ENCODE results near the gene CBFA2T3.

The CBFA2T3 gene

DNA sequence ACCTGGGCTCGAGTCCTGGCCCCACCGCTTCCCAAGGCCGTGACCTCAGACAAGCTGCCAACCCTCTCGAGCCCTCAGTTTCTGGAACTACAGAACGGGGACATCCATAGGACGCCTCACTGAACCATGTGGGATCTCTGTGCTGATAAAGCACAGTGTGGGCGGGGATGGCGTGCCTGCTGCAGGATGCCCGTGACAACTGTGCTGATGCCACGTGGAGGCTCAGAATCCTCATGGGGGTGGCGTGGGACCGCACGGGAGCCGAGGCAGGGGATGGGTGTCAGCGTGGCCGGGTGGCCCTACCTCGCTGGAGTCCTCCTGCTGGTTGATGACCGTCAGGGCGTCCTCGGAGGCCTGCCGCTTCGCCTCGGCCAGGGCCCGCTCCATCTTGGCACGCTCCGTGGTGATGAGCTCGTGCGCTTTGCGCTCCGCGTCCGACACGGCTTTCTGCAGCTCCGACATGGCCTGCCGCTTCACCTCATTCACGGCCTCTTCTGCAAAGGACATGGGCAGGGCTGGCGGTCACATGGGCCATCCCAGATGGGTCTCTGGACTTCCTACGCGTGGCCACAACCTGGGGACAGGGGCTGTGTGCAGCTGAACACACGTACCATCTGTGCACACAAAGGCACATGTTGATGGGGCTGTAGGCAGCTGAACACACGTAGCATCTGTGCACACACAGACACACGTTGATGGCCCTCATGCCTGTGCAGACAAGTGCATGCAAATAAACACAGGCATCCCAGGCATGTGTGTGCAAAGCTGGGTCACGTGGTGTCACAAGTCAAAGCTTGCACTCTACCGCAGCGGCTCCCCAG is 97.8 kb downstream of the CBFA2T3 start:
- Histone ChIP-seq H3K27me3 (ENCODE audit: insufficient read depth, poor library complexity, severe bottlenecking) (no peaks in the 10 kb centered on the region), H3K27ac (replicated peaks) (no peak overlapping the region), H3K4me3 (replicated peaks; ENCODE audit: insufficient read depth, low read length) (no peak overlapping the region)
- DNase-seq (ENCODE audit: low read depth in 1 of 2, low spot score in 1 of 2), result no peak
- TF ChIP-seq, protein P1, sequence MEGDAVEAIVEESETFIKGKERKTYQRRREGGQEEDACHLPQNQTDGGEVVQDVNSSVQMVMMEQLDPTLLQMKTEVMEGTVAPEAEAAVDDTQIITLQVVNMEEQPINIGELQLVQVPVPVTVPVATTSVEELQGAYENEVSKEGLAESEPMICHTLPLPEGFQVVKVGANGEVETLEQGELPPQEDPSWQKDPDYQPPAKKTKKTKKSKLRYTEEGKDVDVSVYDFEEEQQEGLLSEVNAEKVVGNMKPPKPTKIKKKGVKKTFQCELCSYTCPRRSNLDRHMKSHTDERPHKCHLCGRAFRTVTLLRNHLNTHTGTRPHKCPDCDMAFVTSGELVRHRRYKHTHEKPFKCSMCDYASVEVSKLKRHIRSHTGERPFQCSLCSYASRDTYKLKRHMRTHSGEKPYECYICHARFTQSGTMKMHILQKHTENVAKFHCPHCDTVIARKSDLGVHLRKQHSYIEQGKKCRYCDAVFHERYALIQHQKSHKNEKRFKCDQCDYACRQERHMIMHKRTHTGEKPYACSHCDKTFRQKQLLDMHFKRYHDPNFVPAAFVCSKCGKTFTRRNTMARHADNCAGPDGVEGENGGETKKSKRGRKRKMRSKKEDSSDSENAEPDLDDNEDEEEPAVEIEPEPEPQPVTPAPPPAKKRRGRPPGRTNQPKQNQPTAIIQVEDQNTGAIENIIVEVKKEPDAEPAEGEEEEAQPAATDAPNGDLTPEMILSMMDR (IDR thresholded peaks at IDR 0.05; ENCODE audit: insufficient read depth, low read length), result no peak
- TF ChIP-seq SPI1 (IDR thresholded peaks at IDR 0.05; ENCODE audit: borderline replicate concordance, low read depth), result no peak
- TF ChIP-seq, protein P2, sequence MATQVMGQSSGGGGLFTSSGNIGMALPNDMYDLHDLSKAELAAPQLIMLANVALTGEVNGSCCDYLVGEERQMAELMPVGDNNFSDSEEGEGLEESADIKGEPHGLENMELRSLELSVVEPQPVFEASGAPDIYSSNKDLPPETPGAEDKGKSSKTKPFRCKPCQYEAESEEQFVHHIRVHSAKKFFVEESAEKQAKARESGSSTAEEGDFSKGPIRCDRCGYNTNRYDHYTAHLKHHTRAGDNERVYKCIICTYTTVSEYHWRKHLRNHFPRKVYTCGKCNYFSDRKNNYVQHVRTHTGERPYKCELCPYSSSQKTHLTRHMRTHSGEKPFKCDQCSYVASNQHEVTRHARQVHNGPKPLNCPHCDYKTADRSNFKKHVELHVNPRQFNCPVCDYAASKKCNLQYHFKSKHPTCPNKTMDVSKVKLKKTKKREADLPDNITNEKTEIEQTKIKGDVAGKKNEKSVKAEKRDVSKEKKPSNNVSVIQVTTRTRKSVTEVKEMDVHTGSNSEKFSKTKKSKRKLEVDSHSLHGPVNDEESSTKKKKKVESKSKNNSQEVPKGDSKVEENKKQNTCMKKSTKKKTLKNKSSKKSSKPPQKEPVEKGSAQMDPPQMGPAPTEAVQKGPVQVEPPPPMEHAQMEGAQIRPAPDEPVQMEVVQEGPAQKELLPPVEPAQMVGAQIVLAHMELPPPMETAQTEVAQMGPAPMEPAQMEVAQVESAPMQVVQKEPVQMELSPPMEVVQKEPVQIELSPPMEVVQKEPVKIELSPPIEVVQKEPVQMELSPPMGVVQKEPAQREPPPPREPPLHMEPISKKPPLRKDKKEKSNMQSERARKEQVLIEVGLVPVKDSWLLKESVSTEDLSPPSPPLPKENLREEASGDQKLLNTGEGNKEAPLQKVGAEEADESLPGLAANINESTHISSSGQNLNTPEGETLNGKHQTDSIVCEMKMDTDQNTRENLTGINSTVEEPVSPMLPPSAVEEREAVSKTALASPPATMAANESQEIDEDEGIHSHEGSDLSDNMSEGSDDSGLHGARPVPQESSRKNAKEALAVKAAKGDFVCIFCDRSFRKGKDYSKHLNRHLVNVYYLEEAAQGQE (IDR thresholded peaks at IDR 0.05; ENCODE audit: insufficient replicate concordance, low read depth), result no peak

DNA sequence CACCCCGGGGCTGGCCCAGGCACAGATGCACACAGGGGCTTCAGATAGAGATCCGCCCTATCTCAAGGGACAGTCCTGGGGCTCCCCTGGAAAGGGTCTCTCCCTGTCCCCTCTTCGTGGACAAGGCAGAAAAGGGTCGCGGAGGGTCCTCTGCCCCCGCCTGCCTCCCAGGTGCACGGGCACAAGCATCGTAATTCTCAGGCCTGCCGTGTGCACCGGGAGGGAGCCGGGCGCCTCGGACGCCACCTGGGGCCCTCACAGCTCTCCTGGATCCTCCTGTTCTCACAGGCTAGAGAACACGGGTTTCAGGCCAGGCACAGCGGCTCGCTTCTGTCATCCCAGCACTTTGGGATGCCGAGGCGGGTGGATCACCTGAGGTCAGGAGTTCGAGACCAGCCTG is 98.7 kb downstream of the CBFA2T3 start:
- DNase-seq (ENCODE audit: low read depth in 1 of 2, low spot score in 1 of 2), result no peak
- Histone ChIP-seq H3K27ac (replicated peaks) (no peak overlapping the region), H3K4me3 (replicated peaks; ENCODE audit: insufficient read depth, low read length) (no peak overlapping the region), H3K27me3 (ENCODE audit: insufficient read depth, poor library complexity, severe bottlenecking) (no peaks in the 10 kb centered on the region)
- TF ChIP-seq GABPA (IDR thresholded peaks at IDR 0.05; ENCODE audit: low read depth) (no peak), POLR2AphosphoS5 (IDR thresholded peaks at IDR 0.05; ENCODE audit: low read depth) (no peak)
- TF ChIP-seq, protein P2 (IDR thresholded peaks at IDR 0.05; ENCODE audit: insufficient replicate concordance, low read depth), result no peak

DNA sequence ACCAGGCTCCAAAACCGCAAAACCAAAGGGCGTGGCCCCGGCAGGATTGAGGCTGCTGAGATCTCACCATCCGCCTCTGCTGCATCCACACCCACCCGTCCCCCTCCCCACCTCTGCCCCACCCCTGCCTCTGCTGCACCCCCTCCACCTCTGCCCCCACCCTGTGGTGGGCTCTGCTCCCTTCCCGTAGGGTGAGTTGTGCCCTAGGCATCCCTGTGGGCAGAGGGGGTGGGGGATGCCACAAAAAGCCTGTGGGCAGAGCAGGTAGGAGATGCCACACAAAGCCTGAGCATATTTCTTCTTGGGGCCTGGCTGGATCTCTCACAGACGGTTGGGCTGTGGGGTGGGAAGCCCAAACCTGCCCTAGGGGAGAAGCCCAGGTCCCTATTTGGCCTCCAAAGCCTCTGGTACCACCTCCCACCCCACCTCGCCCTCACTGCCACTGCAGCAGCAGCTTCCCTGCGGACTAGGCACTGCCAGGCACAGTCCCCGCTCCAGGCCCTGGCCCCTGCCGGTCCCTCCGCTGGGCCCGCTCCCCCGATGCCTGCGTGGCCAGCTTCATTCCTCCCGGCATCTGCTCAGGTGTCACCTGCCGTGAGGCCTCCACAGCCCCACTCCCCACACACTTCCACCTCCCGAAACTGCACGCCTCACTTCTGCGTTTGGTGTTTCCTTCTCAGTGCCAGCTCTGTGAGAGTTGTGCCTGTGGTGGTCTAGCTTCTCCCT is 99.3 kb downstream of the CBFA2T3 start:
- no peak for DNase-seq (ENCODE audit: low read depth in 1 of 2, low spot score in 1 of 2)
- H3K27ac ChIP-seq (replicated peaks), result no peak overlapping the region
- peaks cover under 1% of the 10 kb centered on the region for H3K27me3 ChIP-seq (ENCODE audit: insufficient read depth, poor library complexity, severe bottlenecking)
- no peak overlapping the region for H3K4me3 ChIP-seq (replicated peaks; ENCODE audit: insufficient read depth, low read length)
- TF ChIP-seq, protein P2 (IDR thresholded peaks at IDR 0.05; ENCODE audit: insufficient replicate concordance, low read depth), result no peak
- TF ChIP-seq GABPA (IDR thresholded peaks at IDR 0.05; ENCODE audit: low read depth), result no peak

DNA sequence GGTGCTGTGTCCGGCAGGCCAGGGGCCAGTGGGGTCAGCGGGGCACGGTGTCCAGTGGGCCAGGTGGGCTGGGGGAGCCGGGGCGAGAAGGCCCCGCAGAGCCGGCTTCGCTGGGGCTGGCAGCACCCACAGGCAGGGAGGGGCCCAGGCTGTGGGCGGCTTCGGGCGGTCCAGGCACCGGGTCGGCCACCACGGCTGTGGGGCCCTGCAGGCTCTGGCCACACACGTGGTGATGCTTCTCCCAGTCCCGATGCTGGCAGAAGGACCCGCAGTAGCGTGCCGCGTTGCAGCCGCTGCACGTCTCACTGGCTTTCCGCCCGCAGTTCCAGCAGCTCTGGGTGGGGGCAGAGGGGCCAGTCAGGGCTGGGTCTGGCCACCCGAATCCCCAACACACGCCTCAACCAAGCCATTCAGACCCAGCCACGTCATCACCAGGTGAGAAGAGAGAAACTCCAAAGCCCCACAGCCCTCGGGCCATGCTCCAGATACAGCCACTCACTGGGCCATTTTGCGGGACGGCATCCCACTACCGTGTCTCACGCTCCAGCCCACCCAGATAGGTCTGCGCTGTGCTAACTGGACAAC is 100.0 kb downstream of the CBFA2T3 start:
- TF ChIP-seq SPI1 (IDR thresholded peaks at IDR 0.05; ENCODE audit: borderline replicate concordance, low read depth), result no peak
- no peak for TF ChIP-seq POLR2AphosphoS5 (IDR thresholded peaks at IDR 0.05; ENCODE audit: low read depth)
- TF ChIP-seq GABPA (IDR thresholded peaks at IDR 0.05; ENCODE audit: low read depth), result no peak
- TF ChIP-seq, protein P1 (IDR thresholded peaks at IDR 0.05; ENCODE audit: insufficient read depth, low read length), result no peak
- TF ChIP-seq, protein P2 (IDR thresholded peaks at IDR 0.05; ENCODE audit: insufficient replicate concordance, low read depth), result no peak
- DNase-seq (ENCODE audit: low read depth in 1 of 2, low spot score in 1 of 2), result no peak
- Histone ChIP-seq H3K27ac (replicated peaks) (no peak overlapping the region), H3K4me3 (replicated peaks; ENCODE audit: insufficient read depth, low read length) (no peak overlapping the region), H3K27me3 (ENCODE audit: insufficient read depth, poor library complexity, severe bottlenecking) (peaks cover 3% of the 10 kb centered on the region)

Measured in HL-60 (cell line).